KG1 (cell line): ENCODE measurements around the gene TMEM156.
"Not testable (repeated sequence)": the region's sequence is repeated elsewhere in the genome, so short reads cannot be mapped to it uniquely, and the experiment has no call there.

Source experiments
- DNase-seq: peaks from one replicate; lab custom pipeline; 2025; lab: John Stamatoyannopoulos, UW

Gene TMEM156

GRCh38 chr4:39043058-39043860 is 11.1 kb upstream of the TMEM156 start:
- DNase-seq, result no peak

- no peak for DNase-seq
These were observed 10.2 kb upstream of the TMEM156 start for GRCh38 chr4:39042366-39042765.

- DNase-seq, result no peak
These were observed 6.9 kb upstream of the TMEM156 start for GRCh38 chr4:39039108-39039507.

DNA sequence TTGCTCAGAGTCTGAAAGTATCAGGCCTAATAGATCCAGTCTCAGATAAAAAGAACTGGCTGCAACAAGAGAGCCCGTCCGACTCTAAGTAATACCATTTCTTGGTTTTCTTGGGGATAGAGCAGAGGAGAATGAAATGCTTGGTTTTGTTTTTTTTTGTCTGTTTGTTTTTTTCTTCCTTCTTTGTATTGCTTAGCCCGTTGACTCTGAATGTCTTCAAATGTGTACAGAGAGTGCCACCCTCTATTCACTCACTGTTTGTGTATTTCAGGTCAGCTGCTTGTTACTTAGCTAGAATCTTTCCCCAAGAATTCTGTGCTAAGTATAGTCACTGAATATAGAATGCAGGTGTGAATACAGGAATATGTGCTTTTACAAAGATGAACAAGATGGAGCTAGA is 5.7 kb upstream of the TMEM156 start:
- DNase-seq, result no peak

DNA sequence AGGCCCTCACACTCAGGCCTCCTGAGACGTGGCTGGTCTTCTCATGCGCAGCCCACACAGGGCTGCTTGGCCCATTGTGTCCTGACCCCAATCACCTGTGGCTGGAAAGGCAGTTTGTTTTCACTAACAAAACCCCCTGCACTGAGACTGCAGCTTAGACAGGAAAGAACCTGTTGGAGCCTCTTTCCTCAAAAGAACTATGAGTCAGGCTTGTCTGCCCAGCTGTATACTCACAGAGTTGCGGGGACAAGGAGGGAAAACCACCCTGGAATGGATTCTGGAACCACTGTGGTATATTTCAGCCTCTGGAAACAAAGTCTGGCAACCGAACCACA is 5.2 kb upstream of the TMEM156 start:
- no peak for DNase-seq

DNA sequence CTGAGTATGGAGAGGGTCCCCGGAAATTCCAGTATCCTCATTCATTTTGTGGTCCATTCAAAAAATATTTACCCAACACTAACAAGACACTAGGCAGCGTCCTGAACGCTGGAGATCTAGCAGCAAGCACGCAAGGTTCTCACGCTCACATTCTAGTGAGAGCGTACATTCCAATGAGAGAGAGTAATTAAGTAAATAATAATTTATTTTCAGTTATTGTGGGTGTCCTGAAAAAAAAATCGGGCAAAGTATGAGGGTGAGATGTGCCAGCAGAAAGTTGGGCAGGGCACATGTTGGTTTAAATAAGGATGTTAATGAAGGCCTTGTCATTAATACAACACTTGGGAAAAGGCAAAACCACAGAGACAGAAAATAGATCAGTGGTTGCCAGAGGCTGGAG is 4.0 kb upstream of the TMEM156 start:
- no peak for DNase-seq

GRCh38 chr4:39031590-39032020 is 604 bp downstream of the TMEM156 start:
- not testable (repeated sequence) for DNase-seq

DNA sequence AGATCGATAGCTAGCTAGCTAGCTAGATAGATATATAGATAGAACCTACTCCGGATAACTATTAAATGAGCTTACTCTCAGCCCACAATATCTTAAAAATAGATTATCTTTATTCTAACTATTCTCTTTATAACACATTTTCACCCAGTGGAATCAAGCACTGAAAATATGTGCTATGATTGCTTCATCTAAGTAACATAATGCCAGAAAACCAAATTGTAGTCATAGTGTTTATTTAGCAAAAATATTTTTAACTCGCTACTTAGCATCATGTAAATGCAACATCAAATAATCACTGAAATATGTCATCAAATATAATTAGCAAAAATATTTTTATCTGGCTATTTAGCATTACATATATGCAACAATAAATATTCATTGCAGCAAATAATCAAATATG is 1.5 kb downstream of the TMEM156 start:
- no peak for DNase-seq

GRCh38 chr4:39029752-39030694 is 2.2 kb downstream of the TMEM156 start:
- DNase-seq, result no peak

DNA sequence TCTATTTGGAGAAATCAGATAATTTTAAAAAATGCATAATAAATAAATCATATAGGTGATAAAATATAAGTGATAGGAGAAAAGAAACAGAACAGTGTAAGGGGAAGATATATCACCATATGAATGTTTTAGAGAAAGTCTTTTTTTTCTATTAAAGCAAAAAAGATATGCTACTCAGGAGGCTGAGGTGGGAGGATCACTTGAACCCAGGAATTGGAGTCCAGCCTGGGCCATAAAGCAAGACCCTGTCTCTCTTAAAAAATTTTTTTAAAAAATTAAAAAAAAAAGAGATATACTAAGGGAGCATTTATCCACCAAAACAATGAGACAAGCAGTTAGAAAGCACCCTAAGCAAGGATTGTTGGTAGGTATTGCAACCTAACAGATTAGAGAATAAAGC is 6.1 kb downstream of the TMEM156 start:
- DNase-seq, result no peak

GRCh38 chr4:39025552-39026085 is 6.6 kb downstream of the TMEM156 start:
- no peak for DNase-seq

- DNase-seq, result no peak
These were observed 7.8 kb downstream of the TMEM156 start for GRCh38 chr4:39024311-39024865.

DNA sequence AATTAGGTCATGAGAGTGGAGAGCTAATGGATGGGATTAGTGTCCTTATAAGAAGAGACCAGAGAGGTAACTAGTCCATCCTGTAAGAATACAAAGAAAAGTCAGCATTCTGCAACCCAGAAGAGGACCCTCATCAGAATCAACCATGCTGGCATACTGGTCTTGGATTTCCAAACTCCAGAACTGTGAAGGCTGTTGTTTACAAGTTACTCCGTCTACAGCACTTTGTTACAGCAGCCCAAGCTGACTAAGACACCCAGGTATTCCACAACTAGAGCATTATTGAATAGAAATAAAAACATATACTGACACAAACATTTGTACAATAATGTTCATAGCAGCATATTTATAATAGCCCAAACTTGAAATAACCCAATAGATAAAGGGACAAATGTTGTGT is 9.2 kb downstream of the TMEM156 start:
- DNase-seq, result no peak

DNA sequence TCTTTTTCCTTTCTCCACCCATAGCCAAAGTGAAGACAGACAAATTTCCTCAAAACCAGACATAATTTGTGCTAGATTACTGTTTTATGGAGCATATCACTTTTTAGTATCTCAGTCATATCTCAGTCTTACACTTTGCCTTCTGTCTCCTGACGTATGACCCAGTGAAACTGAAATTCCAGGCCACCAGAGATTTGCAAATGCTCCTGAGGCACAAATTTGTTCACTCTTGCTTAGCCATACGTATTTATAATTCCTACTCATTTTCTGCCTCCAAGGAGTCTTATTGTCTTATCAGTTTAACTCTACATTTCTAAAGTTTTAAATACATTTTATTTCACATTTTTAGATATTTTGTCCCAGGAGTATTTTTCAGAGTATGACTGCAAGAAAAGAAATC is 10.0 kb downstream of the TMEM156 start:
- no peak for DNase-seq

DNA sequence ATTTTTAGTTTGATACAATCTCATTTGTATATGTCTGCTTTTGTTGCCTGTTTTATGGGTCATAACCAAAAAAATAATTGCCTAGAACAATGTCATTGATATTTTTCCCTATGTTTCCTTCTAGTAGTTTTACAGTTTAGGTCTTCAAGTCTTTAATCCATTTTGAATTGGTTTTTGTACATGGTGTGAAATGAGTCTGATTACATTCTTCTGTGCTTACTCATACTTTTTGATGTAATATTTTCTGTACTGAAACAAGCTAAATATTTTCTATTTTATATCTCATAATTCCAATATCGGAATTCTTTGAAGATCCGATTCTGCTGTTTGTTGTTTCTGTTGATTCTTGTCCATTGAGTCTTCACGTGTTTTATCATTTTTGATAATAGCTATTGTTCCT is 10.6 kb downstream of the TMEM156 start:
- DNase-seq, result no peak

DNA sequence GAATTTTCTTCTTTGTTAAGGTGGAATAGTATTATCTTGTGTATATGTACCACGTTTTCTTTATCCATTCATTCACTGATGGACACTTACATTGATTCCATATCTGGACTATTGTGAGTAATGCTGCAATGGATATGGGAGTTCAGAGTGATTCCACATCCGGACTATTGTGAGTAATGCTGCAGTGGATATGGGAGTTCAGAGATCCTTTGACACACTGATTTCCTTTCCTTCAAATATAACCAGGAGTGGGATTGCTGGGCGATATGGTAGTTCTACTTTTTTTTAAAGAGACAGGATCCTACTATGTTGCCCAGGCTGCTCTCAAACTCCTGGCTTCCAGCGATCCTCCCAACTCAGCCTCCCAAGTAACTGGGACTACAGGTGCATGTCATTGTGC is 12.1 kb downstream of the TMEM156 start:
- no peak for DNase-seq

- no peak for DNase-seq
These were observed 18.2 kb downstream of the TMEM156 start for GRCh38 chr4:39014028-39014427.

- DNase-seq, result no peak
These were observed 27.5 kb downstream of the TMEM156 start for GRCh38 chr4:39004758-39005157.

- not testable (repeated sequence) for DNase-seq
These were observed 30.2 kb downstream of the TMEM156 start for GRCh38 chr4:39002058-39002457.

DNA sequence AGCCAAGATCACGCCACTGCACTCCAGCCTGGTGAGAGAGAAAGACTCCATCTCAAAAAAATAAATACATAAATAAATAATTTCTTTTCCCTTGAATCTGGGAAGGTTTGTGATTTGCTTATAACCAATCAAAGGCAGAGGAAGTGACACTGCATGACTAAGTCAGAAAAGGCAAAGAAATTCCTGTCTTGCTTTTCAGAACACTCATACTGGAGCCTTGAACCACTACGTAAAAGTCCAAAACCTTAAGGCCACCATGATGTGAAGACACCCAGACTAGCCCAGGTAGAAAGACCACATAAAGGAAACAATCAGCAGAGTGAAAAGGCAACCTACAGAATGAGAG is 36.6 kb downstream of the TMEM156 start:
- no peak for DNase-seq

- no peak for DNase-seq
These were observed 38.1 kb downstream of the TMEM156 start for GRCh38 chr4:38994135-38994534.

DNA sequence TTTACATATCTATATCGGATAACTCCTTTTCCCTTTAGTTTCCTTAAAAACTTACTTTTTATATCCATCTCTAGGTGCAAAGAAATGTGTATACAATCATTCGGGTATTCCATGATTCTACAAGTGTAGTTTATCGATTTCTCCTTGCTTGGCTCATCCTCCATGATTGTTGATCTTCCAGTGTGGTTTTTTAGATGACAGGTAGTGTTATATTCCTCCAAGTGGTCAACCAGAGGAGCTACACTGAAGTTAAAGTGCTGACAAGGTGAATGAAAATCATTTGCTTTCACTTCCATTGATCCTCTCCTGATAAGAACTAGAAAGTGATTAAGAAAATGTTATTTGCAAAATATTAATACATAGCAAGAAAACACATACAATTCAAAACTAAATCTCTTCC is 38.5 kb downstream of the TMEM156 start:
- DNase-seq, result no peak

DNA sequence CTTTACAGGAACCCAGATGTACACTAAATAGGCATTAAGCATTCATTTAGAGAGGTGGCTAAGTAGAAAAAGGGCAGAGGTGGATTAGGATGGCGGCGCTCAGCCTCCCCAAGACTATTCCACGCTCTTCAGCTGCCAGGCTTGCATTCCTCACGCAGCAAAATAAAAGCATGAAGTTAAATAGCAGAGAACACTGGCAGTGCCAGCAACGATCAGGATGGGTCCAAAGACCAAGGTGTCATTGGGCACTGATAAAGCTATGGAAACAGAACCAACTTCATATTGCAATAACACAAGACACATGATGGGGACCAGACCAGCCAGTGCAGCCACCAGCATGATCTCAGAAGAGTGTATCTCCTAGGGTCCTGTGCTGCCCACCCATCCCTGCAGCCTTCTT is 42.0 kb downstream of the TMEM156 start:
- no peak for DNase-seq
